B cell (primary cell): ENCODE data around the gene RPL37A. TPM values are rescaled to one million over a fixed set of nuclear protein-coding genes. Genes with fewer than 3 reads are reported as not detected.

Experiments used
- ATAC-seq: fragments of 200-7000 bp; cut with Tn5 transposase; one replicate; pipeline ENCODE4 v1.10.0; 2021; ENCODE audit warnings: low read depth, mild to moderate bottlenecking, moderate number of reproducible peaks, moderate library complexity
- CTCF ChIA-PET: fragments of 350-600 bp; sonication (Branson Sonifier 250); formaldehyde crosslinking; loops from one replicate; lab custom pipeline; 2021; ENCODE audit warnings: antibody characterized with exemption, inconsistent platforms; lab: Charles Lee
- POLR2A ChIA-PET: fragments of 350-600 bp; sonication (Branson Sonifier 250); formaldehyde crosslinking; loops from one replicate; lab custom pipeline; 2021; ENCODE audit warnings: antibody characterized with exemption; lab: Charles Lee
- DNase-seq: peaks from one replicate; pipeline ENCODE4 v3.0.0; 2013
- H2AFZ ChIP-seq: 2 replicates; pipeline ENCODE4 v1.6.1; 2012; ENCODE audit warnings: mild to moderate bottlenecking, low read depth, low read length; ENCODE audit not compliant: insufficient read depth, poor library complexity, severe bottlenecking
- H3K27ac ChIP-seq, 2 donors: 1 replicate in 1 of 2; 2 replicates in 1 of 2; pipeline ENCODE4 v1.5.1; 2012 to 2013; ENCODE audit warnings: low read length in 2 of 2, mild to moderate bottlenecking in 2 of 2, moderate library complexity in 1 of 2
- H3K27me3 ChIP-seq, 4 experiments: fragments of 200-600 bp in 1 of 4; sonication (generic) in 1 of 4; replicated peaks in 1 of 4; 1 replicate in 2 of 4; 2 replicates in 2 of 4; pipeline versions ENCODE4 v1.6.1 to v1.7.0; 2013 to 2016; ENCODE audit warnings: low read length in 3 of 4, mild to moderate bottlenecking in 2 of 4, mixed read lengths in 1 of 4, moderate library complexity in 1 of 4; ENCODE audit not compliant: insufficient read depth in 4 of 4, control insufficient read depth in 3 of 4; ENCODE audit errors: control extremely low read depth in 1 of 4
- H3K36me3 ChIP-seq, 2 experiments: replicated peaks in 1 of 2; 1 replicate in 1 of 2; 2 replicates in 1 of 2; pipeline versions ENCODE4 v1.6.1 to v1.7.1; 2013; ENCODE audit warnings: low read length in 1 of 2; ENCODE audit not compliant: insufficient read depth in 2 of 2, control insufficient read depth in 1 of 2; ENCODE audit errors: control extremely low read depth in 1 of 2, extremely low read depth in 1 of 2
- H3K4me1 ChIP-seq, 2 donors: fragments of 200-600 bp in 1 of 2; sonication (generic) in 1 of 2; 1 replicate in 1 of 2; 2 replicates in 1 of 2; pipeline versions ENCODE4 v1.5.1 to v1.6.1; 2013 to 2017; ENCODE audit warnings: low read length in 2 of 2; ENCODE audit not compliant: control insufficient read depth in 2 of 2, insufficient read depth in 2 of 2
- H3K4me2 ChIP-seq: replicated peaks from 2 replicates; pipeline ENCODE3; 2012; ENCODE audit warnings: mild to moderate bottlenecking, low read depth, low read length; ENCODE audit not compliant: poor library complexity, severe bottlenecking
- H3K4me3 ChIP-seq, 5 experiments: fragments of 200-600 bp in 1 of 5; sonication (generic) in 1 of 5; 1 replicate in 3 of 5; 2 replicates in 2 of 5; pipeline versions ENCODE4 v1.5.1 to v1.7.0; 2011 to 2016; ENCODE audit warnings: low read length in 4 of 5, mild to moderate bottlenecking in 4 of 5, low read depth in 2 of 5, control low read depth in 1 of 5, moderate library complexity in 1 of 5; ENCODE audit not compliant: insufficient read depth in 1 of 5; ENCODE audit errors: control extremely low read depth in 1 of 5, extremely low read depth in 1 of 5
- H3K79me2 ChIP-seq: fragments of 200-600 bp; sonication (generic); one replicate; pipeline ENCODE4 v1.6.0; 2016; ENCODE audit warnings: low read length; ENCODE audit not compliant: control insufficient read depth, insufficient read depth
- H3K9ac ChIP-seq: fragments of 200-600 bp; sonication (generic); 2 replicates; pipeline ENCODE4 v1.6.1; 2017; ENCODE audit warnings: mild to moderate bottlenecking, low read length, moderate library complexity
- H3K9me3 ChIP-seq, 3 donors: one replicate each; pipeline versions ENCODE4 v1.6.1 to v1.7.1; 2013; ENCODE audit warnings: low read length in 2 of 3; ENCODE audit not compliant: control insufficient read depth in 2 of 3, insufficient read depth in 1 of 3; ENCODE audit errors: control extremely low read depth in 1 of 3
- H4K20me1 ChIP-seq: 2 replicates; pipeline ENCODE4 v1.6.0; 2012; ENCODE audit warnings: mild to moderate bottlenecking, low read length; ENCODE audit not compliant: insufficient read depth, control insufficient read depth, poor library complexity, severe bottlenecking
- H3K27ac Mint-ChIP-seq: one replicate; pipeline ENCODE4 v1.8.0; 2021; ENCODE audit warnings: mixed read lengths
- H3K27me3 Mint-ChIP-seq: one replicate; pipeline ENCODE4 v1.8.0; 2021; ENCODE audit warnings: mixed read lengths
- H3K4me1 Mint-ChIP-seq: one replicate; pipeline ENCODE4 v1.8.0; 2021; ENCODE audit warnings: mixed read lengths
- H3K4me3 Mint-ChIP-seq: one replicate; pipeline ENCODE4 v1.8.0; 2021; ENCODE audit warnings: mixed read lengths
- H3K9me3 Mint-ChIP-seq: one replicate; pipeline ENCODE4 v1.8.0; 2022; ENCODE audit warnings: mixed read lengths; ENCODE audit not compliant: insufficient read depth
- EZH2 ChIP-seq: IDR thresholded peaks from 2 replicates; pipeline ENCODE4 v1.6.1; 2012; ENCODE audit warnings: borderline replicate concordance, low read depth, mild to moderate bottlenecking, moderate library complexity, low read length; ENCODE audit not compliant: insufficient read depth, poor library complexity, severe bottlenecking
- WGBS: methylation state at CpG from one replicate; pipeline ENCODE4 v1.1.5; 2013; ENCODE audit warnings: missing lambda C conversion rate; ENCODE audit not compliant: insufficient coverage; 5-methylcytosine and 5-hydroxymethylcytosine counted together
- intact Hi-C: fragments of 100-400 bp; cut with micrococcal nuclease; formaldehyde crosslinking; loops from one replicate; pipeline ENCODE4 v1.10.0; 2022
- polyA plus RNA-seq: library from polyadenylated mRNA; depleted of rRNA; stranded (reverse); fragments of >200 nt; gene quantifications from 2 replicates; pipeline ENCODE4 v1.2.3, GENCODE V29; 2012
- total RNA-seq, 2 donors: library from RNA; stranded (reverse); fragments of 120-200 nt in 1 of 2; gene quantifications; 1 replicate in 1 of 2; 2 replicates in 1 of 2; pipeline versions ENCODE4 v1.2.3 to v1.2.4, GENCODE V29; 2013 to 2022
- TF ChIP-seq, protein P1 (sequence below): fragments of 200-600 bp; IDR thresholded peaks from one replicate; pipeline ENCODE4 v1.8.0; 2022; ENCODE audit warnings: antibody characterized with exemption, mild to moderate bottlenecking

Gene RPL37A
- total and polyA plus RNA-seq, 2 donors (not counting 1 experiment from before 2014, with no cell fraction given): 1,571 to 3,456 TPM

DNA sequence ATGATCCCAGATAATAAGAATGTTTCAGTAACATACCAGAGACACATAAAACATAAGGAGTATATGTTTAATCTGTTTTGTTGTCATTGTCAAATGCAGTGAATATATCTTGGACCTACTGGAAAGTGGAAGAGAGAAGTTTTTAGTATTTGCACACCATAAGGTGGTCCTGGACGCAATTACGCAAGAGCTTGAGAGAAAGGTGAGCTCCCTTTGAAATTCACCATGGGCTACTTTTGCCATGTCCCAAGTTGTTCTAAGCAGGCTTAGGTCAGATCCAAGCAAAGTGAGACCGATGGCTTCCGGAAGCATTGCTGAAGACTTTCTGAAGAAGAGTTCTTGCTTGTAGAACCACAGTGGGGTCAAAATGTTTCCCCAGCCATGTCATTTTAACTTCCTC is 30.8 kb upstream of the RPL37A start:
- ChIA-PET CTCF (no interaction called here), POLR2A (no interaction called here)
- ATAC-seq (no peak), DNase-seq (no peak)
- Mint-ChIP-seq H3K27ac (no peak overlapping the region), H3K4me3 (no peak overlapping the region), H3K4me1 (no peaks in the 10 kb centered on the region), H3K27me3 (no peaks in the 10 kb centered on the region), H3K9me3 (no peaks in the 10 kb centered on the region)
- intact Hi-C loops: no loop called here
- Histone ChIP-seq H2AFZ (no peak overlapping the region), H3K4me1 (no peaks in the 10 kb centered on the region), H3K9me3 (no peaks in the 10 kb centered on the region), H4K20me1 (no peaks in the 10 kb centered on the region), H3K4me3 (no peak overlapping the region), H3K27ac (no peak overlapping the region), H3K9ac (no peak overlapping the region), H3K4me2 (no peak overlapping the region), H3K36me3 (peaks cover 10 to 24% of the 10 kb centered on the region in 2 experiments), H3K79me2 (no peaks in the 10 kb centered on the region), H3K27me3 (no peaks in the 10 kb centered on the region)
- 100% methylated on average over 4 of the region's 4 CpGs for WGBS
- TF ChIP-seq EZH2: no peak
- TF ChIP-seq, protein P1, sequence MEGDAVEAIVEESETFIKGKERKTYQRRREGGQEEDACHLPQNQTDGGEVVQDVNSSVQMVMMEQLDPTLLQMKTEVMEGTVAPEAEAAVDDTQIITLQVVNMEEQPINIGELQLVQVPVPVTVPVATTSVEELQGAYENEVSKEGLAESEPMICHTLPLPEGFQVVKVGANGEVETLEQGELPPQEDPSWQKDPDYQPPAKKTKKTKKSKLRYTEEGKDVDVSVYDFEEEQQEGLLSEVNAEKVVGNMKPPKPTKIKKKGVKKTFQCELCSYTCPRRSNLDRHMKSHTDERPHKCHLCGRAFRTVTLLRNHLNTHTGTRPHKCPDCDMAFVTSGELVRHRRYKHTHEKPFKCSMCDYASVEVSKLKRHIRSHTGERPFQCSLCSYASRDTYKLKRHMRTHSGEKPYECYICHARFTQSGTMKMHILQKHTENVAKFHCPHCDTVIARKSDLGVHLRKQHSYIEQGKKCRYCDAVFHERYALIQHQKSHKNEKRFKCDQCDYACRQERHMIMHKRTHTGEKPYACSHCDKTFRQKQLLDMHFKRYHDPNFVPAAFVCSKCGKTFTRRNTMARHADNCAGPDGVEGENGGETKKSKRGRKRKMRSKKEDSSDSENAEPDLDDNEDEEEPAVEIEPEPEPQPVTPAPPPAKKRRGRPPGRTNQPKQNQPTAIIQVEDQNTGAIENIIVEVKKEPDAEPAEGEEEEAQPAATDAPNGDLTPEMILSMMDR: no peak

DNA sequence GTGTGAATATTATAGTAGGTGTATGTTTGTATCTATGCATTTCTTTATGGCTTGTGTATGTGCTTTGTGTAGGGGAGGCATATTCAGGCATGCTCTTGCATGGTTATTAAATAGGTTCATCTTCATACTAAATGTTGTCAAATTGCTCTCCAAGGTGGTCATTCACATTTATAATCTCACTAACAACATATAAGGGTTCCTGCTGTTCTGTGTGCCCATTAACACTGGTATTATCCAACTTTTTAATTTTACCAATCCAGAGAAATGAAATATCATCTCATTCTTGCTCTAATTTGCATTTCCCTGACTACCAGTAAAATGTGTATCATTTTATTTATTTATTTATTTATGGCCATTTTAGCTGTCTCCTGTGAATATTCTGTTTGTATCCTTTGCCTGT is 29.0 kb upstream of the RPL37A start:
- Mint-ChIP-seq H3K4me1 (peaks cover under 1% of the 10 kb centered on the region), H3K4me3 (no peak overlapping the region), H3K27me3 (no peaks in the 10 kb centered on the region), H3K27ac (no peak overlapping the region), H3K9me3 (no peaks in the 10 kb centered on the region)
- DNase-seq (no peak), ATAC-seq (no peak)
- H3K27me3 ChIP-seq: no peaks in the 10 kb centered on the region
- no peaks in the 10 kb centered on the region for H3K4me1 ChIP-seq
- H2AFZ ChIP-seq: no peak overlapping the region
- no peak overlapping the region for H3K27ac ChIP-seq
- peaks cover 4 to 19% of the 10 kb centered on the region in 2 experiments for H3K36me3 ChIP-seq
- no peaks in the 10 kb centered on the region for H4K20me1 ChIP-seq
- ChIA-PET POLR2A (interaction anchor here (0.7 to 0.9 kb wide), 2 partner anchors 41 to 1760 kb away, joined by 4 to 7 read pairs; no protein-coding TSS in a partner anchor), CTCF (no interaction called here)
- no peaks in the 10 kb centered on the region for H3K9me3 ChIP-seq
- intact Hi-C loops: no loop called here
- no peak overlapping the region for H3K4me3 ChIP-seq
- no peak for TF ChIP-seq EZH2
- TF ChIP-seq, protein P1: no peak
- H3K79me2 ChIP-seq: no peaks in the 10 kb centered on the region
- no peak overlapping the region for H3K4me2 ChIP-seq
- H3K9ac ChIP-seq: no peak overlapping the region
